ENCODE results near the gene TEX261. TPM values are rescaled to one million over a fixed set of nuclear protein-coding genes. Genes with fewer than 3 reads are reported as not detected.

Gene TEX261
- total and polyA plus RNA-seq, 2 of the 8 experiments (the other 6 are each of a cell fraction or from before 2014, with no cell fraction given), result 25.2 to 30.1 TPM

DNA sequence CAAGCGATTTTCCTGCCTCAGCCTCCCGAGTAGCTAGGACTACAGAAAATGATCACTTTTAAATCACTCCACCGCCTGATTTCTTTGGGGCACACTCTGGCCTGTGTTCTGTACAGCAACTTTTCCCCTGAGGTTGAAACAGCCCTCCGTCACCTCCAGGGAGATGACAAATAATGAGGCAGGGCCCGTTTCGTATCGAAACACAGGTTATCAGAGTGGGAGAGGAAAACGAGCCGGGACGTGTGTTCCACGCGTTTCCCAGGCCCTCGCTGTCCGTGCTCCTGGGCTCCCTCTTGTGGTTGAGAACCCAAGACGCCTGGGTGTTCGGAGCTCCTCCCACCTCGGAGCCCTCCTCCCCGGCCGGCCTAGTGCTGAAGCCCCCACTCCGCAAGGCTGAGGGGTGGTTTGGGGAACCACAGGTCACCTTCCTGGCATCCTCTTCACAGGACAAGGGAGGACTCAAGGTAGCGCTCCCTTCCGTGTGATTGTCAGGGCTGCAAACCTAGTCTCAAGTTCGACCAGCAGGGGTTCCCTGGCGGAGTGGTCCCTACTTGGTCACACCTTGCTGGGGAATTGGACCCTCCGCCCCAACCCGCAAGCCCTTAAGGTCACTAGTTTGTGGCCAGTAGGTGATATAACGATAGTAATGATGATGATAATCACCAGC is 46.2 kb downstream of the TEX261 start:
- H3K23me2 ChIP-seq (ENCODE audit: low read depth, low read length), result no peaks in the 10 kb centered on the region; the same call in 1 of the 2 replicates
- no peak for FAIRE-seq

More for the DNA sequence above, 46.2 kb downstream of the TEX261 start:
- H3K79me2 ChIP-seq (ENCODE audit: control insufficient read depth in 1 of 2, insufficient read depth in 2 of 2, low read length in 2 of 2), result no peaks in the 10 kb centered on the region
- no peak overlapping the region for H3K4ac ChIP-seq (replicated peaks; ENCODE audit: insufficient read length, low read depth, low read length)
- no peak overlapping the region for H3K14ac ChIP-seq (ENCODE audit: insufficient read length)
- H3K27me3 ChIP-seq (replicated peaks in 1 of 4; ENCODE audit: control insufficient read depth in 3 of 4, extremely low read depth in 1 of 4, insufficient read depth in 3 of 4, low read length in 3 of 4), result peaks cover 11 to 29% (median 26%) of the 10 kb centered on the region in 4 experiments
- H4K91ac ChIP-seq (replicated peaks; ENCODE audit: insufficient read length, low read length), result no peak overlapping the region
- H2AFZ ChIP-seq (ENCODE audit: low read length), result peak overlapping the region; percentile 87; the same call in 1 of the 2 replicates
- WGBS, 2 experiments (ENCODE audit: extremely low coverage in 1 of 2, insufficient coverage in 1 of 2, insufficient read length in 1 of 2, insufficient replicate concordance in 2 of 2, low coverage in 1 of 2, low lambda C conversion rate in 2 of 2, missing lambda C conversion rate in 1 of 2), result 16% methylated on average over 27 of the region's 27 CpGs; no CpG with 5 or more reads in 1 of the 2 experiments
- peaks cover 0 to 2% of the 10 kb centered on the region in 2 experiments for H4K20me1 ChIP-seq (replicated peaks in 1 of 2; ENCODE audit: control insufficient read depth in 1 of 2, insufficient read depth in 2 of 2, low read length in 2 of 2)
- H3K4me2 ChIP-seq (ENCODE audit: insufficient read depth in 1 of 2, low read depth in 2 of 2, low read length in 2 of 2), result peak overlapping the region; percentile 26 to 78
- H3K56ac ChIP-seq (replicated peaks; ENCODE audit: insufficient read length, low read depth, low read length), result no peak overlapping the region
- H2AK5ac ChIP-seq (ENCODE audit: low read depth, low read length), result no peak overlapping the region
- H4K8ac ChIP-seq (ENCODE audit: extremely low read depth, insufficient read depth, low read length), result no peak overlapping the region; the same call in 1 of the 2 replicates
- no peak overlapping the region for H2BK15ac ChIP-seq (ENCODE audit: low read length)
- no peak overlapping the region for H3K27ac ChIP-seq (ENCODE audit: low read depth, low read length)
- H3K79me1 ChIP-seq (ENCODE audit: low read depth, low read length), result no peaks in the 10 kb centered on the region
- no peak overlapping the region for H3K18ac ChIP-seq (ENCODE audit: extremely low read depth, low read length)
- POLR2A ChIA-PET (ENCODE audit: partially characterized antibody), result interaction anchor here (0.9 kb wide), 2 partner anchors 9 to 78 kb away, joined by 3 to 8 read pairs; no protein-coding TSS in a partner anchor
- H2BK120ac ChIP-seq (replicated peaks; ENCODE audit: low read depth, low read length), result no peak overlapping the region
- DNase-seq (ENCODE audit: low read depth in 1 of 2, low spot score in 2 of 2), result peak in 1 of 2 experiments; percentile 92
- no peak overlapping the region for H3K23ac ChIP-seq (ENCODE audit: insufficient read length)
- no peaks in the 10 kb centered on the region for H3K36me3 ChIP-seq (ENCODE audit: control insufficient read depth in 2 of 4, insufficient read depth in 4 of 4, low read length in 3 of 4)
- peaks cover 1 to 6% (median 3%) of the 10 kb centered on the region in 4 experiments for H3K4me1 ChIP-seq (replicated peaks in 1 of 4; ENCODE audit: control insufficient read depth in 3 of 4, insufficient read depth in 4 of 4, low read length in 3 of 4)
- TF ChIP-seq FOSL1 (IDR thresholded peaks at IDR 0.05; ENCODE audit: insufficient read depth, low read depth, low read length) (no peak), KDM4A (IDR thresholded peaks at IDR 0.05; ENCODE audit: low read depth, low read length, severe bottlenecking) (peak; percentile 59), RAD21 (IDR thresholded peaks at IDR 0.05 in 1 of 2, conservative IDR thresholded peaks at IDR 0.05 in 1 of 2; ENCODE audit: low read depth in 2 of 2, low read length in 2 of 2) (peak; percentile 45 to 47; a peak in 3 of 4 replicates), CTCF (IDR thresholded peaks at IDR 0.05; ENCODE audit: control extremely low read depth in 1 of 3, insufficient read depth in 1 of 3, low read depth in 1 of 3, low read length in 3 of 3) (peak; percentile 81 to 88 (median 86)), MAX (IDR thresholded peaks at IDR 0.05) (peak; percentile 53), SIN3A (conservative IDR thresholded peaks at IDR 0.05 in 1 of 2, IDR thresholded peaks at IDR 0.05 in 1 of 2; ENCODE audit: low read depth in 1 of 2, low read length in 2 of 2) (no peak)
- no peak overlapping the region for H4K5ac ChIP-seq (ENCODE audit: insufficient read length, low read depth, low read length)
- H3K4me3 ChIP-seq (ENCODE audit: extremely low read depth in 1 of 4, insufficient read depth in 2 of 4, low read depth in 3 of 4, low read length in 4 of 4), result peak overlapping the region in 3 of 4 experiments; percentile 25 to 46 (median 38); a peak in 5 of 8 replicates
- no peak overlapping the region for H2BK20ac ChIP-seq (ENCODE audit: low read length)
- no peak overlapping the region for H2BK12ac ChIP-seq (ENCODE audit: low read depth, low read length)
- no peaks in the 10 kb centered on the region for H3K9me3 ChIP-seq (ENCODE audit: insufficient read depth in 2 of 2, low read depth in 1 of 2, low read length in 1 of 2)
- no peak overlapping the region for H3K9ac ChIP-seq (replicated peaks in 1 of 4; ENCODE audit: extremely low read depth in 1 of 4, low read depth in 3 of 4, low read length in 3 of 4)
- CTCF ChIA-PET (ENCODE audit: partially characterized antibody), result interaction anchor here (0.6 to 22.0 kb wide), 40 partner anchors 10 to 1051 kb away, joined by 3 to 513 read pairs (median 5); partner anchors contain the start of genes ANKRD53, ATP6V1B1 and FIGLA
- no peak overlapping the region for H2BK5ac ChIP-seq (ENCODE audit: low read depth, low read length)

Measured in H1 (cell line).